ENCODE measurements around the gene SRSF3. TPM values are rescaled to one million over a fixed set of nuclear protein-coding genes. Genes with fewer than 3 reads are reported as not detected.
A peak's percentile ranks its signal among the peaks of the same experiment; 100 is the strongest.
"Not testable (repeated sequence)": the region's sequence is repeated elsewhere in the genome, so short reads cannot be mapped to it uniquely, and the experiment has no call there.

SRSF3 gene
- total RNA-seq, 1 experiment from 2014 or later: 425 TPM

GRCh38 chr6:36581716-36582115 is 12.4 kb upstream of the SRSF3 start:
- Histone ChIP-seq H3K27me3 (replicated peaks; ENCODE audit: control insufficient read depth, insufficient read depth, low read length) (no peaks in the 10 kb centered on the region), H3K36me3 (ENCODE audit: control insufficient read depth, insufficient read depth, low read length) (no peaks in the 10 kb centered on the region), H3K4me3 (ENCODE audit: low read depth, low read length) (no peak overlapping the region), H3K4me1 (peaks cover 26% of the 10 kb centered on the region), H3K9me3 (no peaks in the 10 kb centered on the region)
- BruUV-seq (replicated peaks): no TSS peak
- Mint-ChIP-seq H3K4me1 (ENCODE audit: low read depth, unreplicated experiment) (peaks cover 21% of the 10 kb centered on the region), H3K36me3 (ENCODE audit: insufficient read depth, unreplicated experiment) (peaks cover 13% of the 10 kb centered on the region), H3K27ac (ENCODE audit: unreplicated experiment) (no peak overlapping the region), H3K27me3 (ENCODE audit: insufficient read depth, unreplicated experiment) (no peaks in the 10 kb centered on the region), H3K9me3 (ENCODE audit: unreplicated experiment) (no peaks in the 10 kb centered on the region), H3K4me3 (ENCODE audit: unreplicated experiment) (no peak overlapping the region)
- CTCF ChIA-PET: no interaction called here
- no peak for DNase-seq
- POLR2A ChIA-PET: no interaction called here
- no peak for TF ChIP-seq CTCF (IDR thresholded peaks at IDR 0.05; ENCODE audit: insufficient read depth in 1 of 2, low read depth in 1 of 2, low read length in 1 of 2, severe bottlenecking in 1 of 2, unreplicated experiment in 1 of 2)
- intact Hi-C loops (cut with micrococcal nuclease; ENCODE audit: unreplicated experiment): no loop called here

- Histone ChIP-seq H3K4me3 (ENCODE audit: low read depth, low read length) (no peak overlapping the region), H3K27me3 (replicated peaks; ENCODE audit: control insufficient read depth, insufficient read depth, low read length) (no peaks in the 10 kb centered on the region), H3K36me3 (ENCODE audit: control insufficient read depth, insufficient read depth, low read length) (no peaks in the 10 kb centered on the region), H3K9me3 (no peaks in the 10 kb centered on the region), H3K4me1 (peaks cover 5% of the 10 kb centered on the region)
- CTCF ChIA-PET: no interaction called here
- Mint-ChIP-seq H3K4me1 (ENCODE audit: low read depth, unreplicated experiment) (no peaks in the 10 kb centered on the region), H3K36me3 (ENCODE audit: insufficient read depth, unreplicated experiment) (no peaks in the 10 kb centered on the region), H3K9me3 (ENCODE audit: unreplicated experiment) (no peaks in the 10 kb centered on the region), H3K27ac (ENCODE audit: unreplicated experiment) (no peak overlapping the region), H3K4me3 (ENCODE audit: unreplicated experiment) (no peak overlapping the region), H3K27me3 (ENCODE audit: insufficient read depth, unreplicated experiment) (no peaks in the 10 kb centered on the region)
- no peak for DNase-seq
- POLR2A ChIA-PET: no interaction called here
- no peak for TF ChIP-seq CTCF (IDR thresholded peaks at IDR 0.05; ENCODE audit: insufficient read depth in 1 of 2, low read depth in 1 of 2, low read length in 1 of 2, severe bottlenecking in 1 of 2, unreplicated experiment in 1 of 2)
- intact Hi-C loops (cut with micrococcal nuclease; ENCODE audit: unreplicated experiment): no loop called here
- BruUV-seq (replicated peaks): no TSS peak
Observed at GRCh38 chr6:36586606-36587005, 7.6 kb upstream of the SRSF3 start.

GRCh38 chr6:36589025-36589400 is 5.1 kb upstream of the SRSF3 start:
- BruUV-seq (replicated peaks); H3K9me3 ChIP-seq; H3K4me3 ChIP-seq (ENCODE audit: low read depth, low read length); H3K4me1 Mint-ChIP-seq (ENCODE audit: low read depth, unreplicated experiment); CTCF ChIA-PET; H3K36me3 ChIP-seq (ENCODE audit: control insufficient read depth, insufficient read depth, low read length); H3K27me3 Mint-ChIP-seq (ENCODE audit: insufficient read depth, unreplicated experiment); H3K4me1 ChIP-seq; H3K36me3 Mint-ChIP-seq (ENCODE audit: insufficient read depth, unreplicated experiment); H3K9me3 Mint-ChIP-seq (ENCODE audit: unreplicated experiment); H3K27ac Mint-ChIP-seq (ENCODE audit: unreplicated experiment); POLR2A ChIA-PET; DNase-seq; intact Hi-C loops (cut with micrococcal nuclease; ENCODE audit: unreplicated experiment); H3K27me3 ChIP-seq (replicated peaks; ENCODE audit: control insufficient read depth, insufficient read depth, low read length); H3K4me3 Mint-ChIP-seq (ENCODE audit: unreplicated experiment): not testable (repeated sequence)

- DNase-seq: peak; percentile 58 to 62
- intact Hi-C loops (cut with micrococcal nuclease; ENCODE audit: unreplicated experiment): loop anchor here (5.0 kb wide), 1 partner anchor 148 kb away; the partner anchor contains the start of genes KCTD20 and PXT1
- peaks cover 5% of the 10 kb centered on the region for H3K4me1 ChIP-seq
- BruUV-seq (replicated peaks): no TSS peak
- H3K36me3 Mint-ChIP-seq (ENCODE audit: insufficient read depth, unreplicated experiment): peaks cover 21% of the 10 kb centered on the region
- POLR2A ChIA-PET: no interaction called here
- H3K4me3 ChIP-seq (ENCODE audit: low read depth, low read length): no peak overlapping the region
- no peaks in the 10 kb centered on the region for H3K9me3 Mint-ChIP-seq (ENCODE audit: unreplicated experiment)
- no peaks in the 10 kb centered on the region for H3K9me3 ChIP-seq
- peaks cover 3% of the 10 kb centered on the region for H3K27me3 Mint-ChIP-seq (ENCODE audit: insufficient read depth, unreplicated experiment)
- CTCF ChIA-PET: interaction anchor here (0.7 kb wide), 1 partner anchor 392 kb away, joined by 4 read pairs; no protein-coding TSS in a partner anchor
- no peaks in the 10 kb centered on the region for H3K36me3 ChIP-seq (ENCODE audit: control insufficient read depth, insufficient read depth, low read length)
- no peaks in the 10 kb centered on the region for H3K4me1 Mint-ChIP-seq (ENCODE audit: low read depth, unreplicated experiment)
- peak overlapping the region; percentile 37 for H3K27ac Mint-ChIP-seq (ENCODE audit: unreplicated experiment)
- H3K27me3 ChIP-seq (replicated peaks; ENCODE audit: control insufficient read depth, insufficient read depth, low read length): no peaks in the 10 kb centered on the region
- TF ChIP-seq CTCF (IDR thresholded peaks at IDR 0.05; ENCODE audit: insufficient read depth in 1 of 2, low read depth in 1 of 2, low read length in 1 of 2, severe bottlenecking in 1 of 2, unreplicated experiment in 1 of 2): no peak
- H3K4me3 Mint-ChIP-seq (ENCODE audit: unreplicated experiment): no peak overlapping the region
Observed at GRCh38 chr6:36590237-36590636, 3.9 kb upstream of the SRSF3 start.
